Measurements from ENCODE around the gene NSDHL.

Gene NSDHL

DNA sequence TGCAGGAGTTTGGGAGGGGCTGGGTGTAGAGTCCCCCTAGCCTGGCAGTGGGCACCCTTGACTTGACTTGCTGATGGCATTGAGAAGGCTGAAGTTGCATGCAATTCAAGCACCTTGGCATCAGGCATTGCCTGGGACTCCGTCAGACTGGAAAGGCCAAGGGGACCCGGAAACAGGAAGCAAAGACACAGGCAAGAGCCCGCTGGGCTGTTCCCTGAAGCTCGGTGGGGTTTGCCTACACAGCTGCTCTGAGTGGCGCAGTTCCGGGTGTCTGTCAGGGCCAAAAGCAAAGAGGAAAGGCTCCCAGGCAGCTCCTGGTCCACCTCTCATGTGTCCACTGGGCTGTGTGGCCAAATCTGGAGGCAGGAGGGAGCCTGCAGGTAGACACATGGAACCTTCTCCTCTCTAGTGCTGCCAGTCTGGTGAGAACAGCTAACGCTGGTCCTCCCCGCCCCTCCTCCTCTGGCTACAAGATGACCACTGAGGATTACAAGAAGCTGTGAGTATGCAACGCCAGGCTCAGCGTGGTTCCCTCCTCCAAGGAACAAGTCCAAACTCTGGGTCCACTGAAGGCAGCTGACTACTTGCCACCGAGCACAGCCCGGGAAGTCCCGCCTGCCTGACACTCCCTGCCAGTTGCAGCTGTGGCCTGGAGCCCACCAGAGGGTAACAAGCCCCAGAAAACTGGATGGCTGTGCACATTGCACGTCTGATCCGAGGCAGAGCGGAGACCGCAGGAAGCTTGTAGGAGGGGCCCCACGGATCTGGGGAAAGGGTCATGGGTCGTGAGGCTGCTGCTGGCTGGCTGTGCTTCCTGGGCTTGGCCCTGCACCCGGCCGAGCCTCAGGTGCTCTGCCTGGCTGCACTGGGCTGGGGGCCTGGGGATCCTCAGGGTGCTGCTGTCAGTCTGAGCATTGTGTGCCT, 87.1 kb downstream of the NSDHL start:
- DNase-seq: no peak

DNA sequence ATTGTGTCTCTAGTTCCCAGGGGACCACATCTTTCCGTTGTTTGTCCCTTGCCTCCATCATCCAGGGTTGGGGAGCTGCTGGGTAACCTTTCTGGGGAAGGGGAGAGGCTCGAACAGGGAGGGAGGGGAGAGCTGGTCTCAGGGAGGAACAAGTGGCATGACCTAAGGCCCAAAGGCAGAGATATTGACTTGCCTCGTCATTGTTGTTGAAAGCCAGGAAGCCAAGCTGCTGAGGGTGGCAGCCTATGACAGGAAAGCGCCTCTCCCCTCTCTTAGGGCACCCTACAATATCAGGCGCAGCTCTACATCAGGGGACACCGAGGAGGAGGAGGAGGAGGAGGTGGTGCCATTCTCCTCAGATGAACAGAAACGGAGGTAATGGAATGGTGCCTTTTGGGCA, 87.8 kb downstream of the NSDHL start:
- DNase-seq: no peak

Measured in NCI-H1092 treated with DMSO at 0.1 percent for 48 hours (cell line).